Measurements from ENCODE around the gene HTR7. TPM values are rescaled to one million over a fixed set of nuclear protein-coding genes. Genes with fewer than 3 reads are reported as not detected.

Gene HTR7
- polyA plus RNA-seq, 2 of the 4 experiments (the other 2 are of a cell fraction) = 0.04 to 0.05 TPM

DNA sequence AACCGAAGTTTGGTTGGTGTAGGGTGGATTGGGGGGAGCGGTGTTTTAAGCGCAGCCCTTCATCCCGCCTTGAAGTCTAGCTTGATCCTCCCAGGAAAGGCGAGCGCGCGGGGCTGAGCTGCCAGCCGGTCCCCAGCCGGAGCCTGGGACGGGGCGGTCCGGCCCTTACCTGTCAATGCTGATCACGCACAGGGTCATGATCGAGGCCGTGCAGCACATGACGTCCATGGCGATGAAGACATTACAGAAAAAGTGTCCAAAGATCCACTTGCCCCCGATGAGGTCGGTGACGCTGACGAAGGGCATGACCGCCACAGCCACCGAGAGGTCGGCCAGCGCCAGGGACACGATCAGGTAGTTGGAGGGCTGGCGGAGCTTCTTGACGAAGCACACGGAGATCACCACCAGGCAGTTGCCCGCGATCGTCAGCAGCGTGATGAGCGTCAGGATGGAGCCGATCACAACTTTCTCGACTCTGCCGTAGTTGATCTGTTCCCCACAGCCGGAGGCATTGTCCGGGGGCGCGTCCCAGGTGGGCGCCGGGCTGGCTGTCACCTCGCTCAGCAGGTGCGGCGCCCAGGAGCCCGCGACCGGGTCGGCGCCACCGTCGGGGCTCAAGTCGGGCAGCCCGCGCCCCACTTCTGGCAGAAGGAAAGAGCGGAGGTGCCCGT is 740 bp downstream of the HTR7 start:
- peak overlapping the region; percentile 54 for H3K4me3 ChIP-seq
- ATAC-seq (peak in 1 of 2 experiments; percentile 21; a peak in 3 of 6 replicates), FAIRE-seq (no peak), DNase-seq (ENCODE audit: low read depth in 1 of 2, low spot score in 1 of 2) (no peak)
- H3K4me1 ChIP-seq = peaks cover 11% of the 10 kb centered on the region; the same call in 2 of the 3 replicates
- TF ChIP-seq ATOH8 (CRISPR knock-in tag; IDR thresholded peaks at IDR 0.05; ENCODE audit: low read depth) (no peak), RAD21 (conservative IDR thresholded peaks at IDR 0.05 in 1 of 2, IDR thresholded peaks at IDR 0.05 in 1 of 2) (no peak), JUNB (IDR thresholded peaks at IDR 0.05) (no peak), KDM5A (IDR thresholded peaks at IDR 0.05) (no peak), NPAS2 (CRISPR knock-in tag; IDR thresholded peaks at IDR 0.05; ENCODE audit: borderline replicate concordance) (no peak), ESRRA (IDR thresholded peaks at IDR 0.05; ENCODE audit: borderline replicate concordance, low read length) (no peak)
- TF ChIP-seq, protein P1, sequence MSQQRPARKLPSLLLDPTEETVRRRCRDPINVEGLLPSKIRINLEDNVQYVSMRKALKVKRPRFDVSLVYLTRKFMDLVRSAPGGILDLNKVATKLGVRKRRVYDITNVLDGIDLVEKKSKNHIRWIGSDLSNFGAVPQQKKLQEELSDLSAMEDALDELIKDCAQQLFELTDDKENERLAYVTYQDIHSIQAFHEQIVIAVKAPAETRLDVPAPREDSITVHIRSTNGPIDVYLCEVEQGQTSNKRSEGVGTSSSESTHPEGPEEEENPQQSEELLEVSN (IDR thresholded peaks at IDR 0.05; ENCODE audit: borderline replicate concordance, low read depth) = no peak
- peaks cover 2% of the 10 kb centered on the region for H3K9me3 ChIP-seq
- CTCF ChIA-PET = interaction anchor here (0.9 to 2.7 kb wide), 9 partner anchors 10 to 1211 kb away, joined by 3 to 13 read pairs (median 3); partner anchors contain the start of gene RPP30
- POLR2A ChIA-PET = no interaction called here
- H3K4me2 ChIP-seq = peak overlapping the region; percentile 76
- peak overlapping the region; percentile 21 to 85; a peak in 4 of 6 replicates for H3K27ac ChIP-seq
- WGBS (ENCODE audit: missing lambda C conversion rate) = 88% methylated on average over 32 of the region's 59 CpGs

DNA sequence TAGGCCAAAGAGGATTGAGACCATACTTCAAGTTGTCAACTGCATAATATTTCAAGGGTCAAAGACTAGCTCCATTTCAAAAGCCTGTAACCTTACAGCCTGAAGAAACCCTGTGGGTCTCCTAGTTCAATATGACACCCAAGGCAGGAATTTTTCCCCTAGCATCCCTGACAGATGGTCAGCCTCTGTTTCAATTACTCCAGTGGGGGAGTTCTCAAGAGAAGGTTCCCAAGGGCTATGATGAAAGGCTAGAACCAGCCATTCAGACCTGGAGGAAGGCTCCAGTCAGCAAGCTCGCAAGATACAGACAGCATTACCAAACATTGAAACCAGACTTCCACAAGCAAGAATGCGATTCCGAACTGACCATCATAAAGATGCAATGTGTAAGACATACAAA is 1.6 kb downstream of the HTR7 start:
- no peak for DNase-seq (ENCODE audit: low read depth in 1 of 2, low spot score in 1 of 2)
- ChIA-PET CTCF (interaction anchor here (0.9 to 2.7 kb wide), 8 partner anchors 9 to 113 kb away, joined by 3 to 13 read pairs (median 4); partner anchors contain the start of gene RPP30), POLR2A (no interaction called here)
- H3K9me3 ChIP-seq = peaks cover 9% of the 10 kb centered on the region
- 96% methylated on average over 3 of the region's 3 CpGs for WGBS (ENCODE audit: missing lambda C conversion rate)
- H3K4me2 ChIP-seq = no peak overlapping the region
- no peak overlapping the region for H3K4me3 ChIP-seq
- TF ChIP-seq MAFK (IDR thresholded peaks at IDR 0.05; ENCODE audit: partially characterized antibody) (no peak), HOXB5 (CRISPR knock-in tag; IDR thresholded peaks at IDR 0.05) (no peak), CBX8 (IDR thresholded peaks at IDR 0.05) (no peak), BCL3 (IDR thresholded peaks at IDR 0.05) (no peak), ZNF302 (CRISPR knock-in tag; IDR thresholded peaks at IDR 0.05) (no peak), HOXA7 (CRISPR knock-in tag; IDR thresholded peaks at IDR 0.05) (no peak), EP300 (IDR thresholded peaks at IDR 0.05) (no peak), BHLHE40 (IDR thresholded peaks at IDR 0.05; ENCODE audit: low read depth, low read length) (no peak), GATA3 (IDR thresholded peaks at IDR 0.05; ENCODE audit: borderline replicate concordance) (no peak), FOSB (CRISPR knock-in tag; IDR thresholded peaks at IDR 0.05) (no peak), HES2 (IDR thresholded peaks at IDR 0.05) (no peak), SMC3 (IDR thresholded peaks at IDR 0.05) (no peak), POLR2AphosphoS2 (conservative IDR thresholded peaks at IDR 0.05; ENCODE audit: low read length) (no peak), NPAS2 (CRISPR knock-in tag; IDR thresholded peaks at IDR 0.05; ENCODE audit: borderline replicate concordance) (no peak), HMGXB4 (CRISPR knock-in tag; IDR thresholded peaks at IDR 0.05; ENCODE audit: borderline replicate concordance) (no peak), NFE2L2 (conservative IDR thresholded peaks at IDR 0.05; ENCODE audit: low read length) (no peak), JUN (IDR thresholded peaks at IDR 0.05) (no peak), SREBF2 (IDR thresholded peaks at IDR 0.05) (no peak), MYC (IDR thresholded peaks at IDR 0.05; ENCODE audit: borderline replicate concordance, low read length) (no peak)
- TF ChIP-seq, protein P2, sequence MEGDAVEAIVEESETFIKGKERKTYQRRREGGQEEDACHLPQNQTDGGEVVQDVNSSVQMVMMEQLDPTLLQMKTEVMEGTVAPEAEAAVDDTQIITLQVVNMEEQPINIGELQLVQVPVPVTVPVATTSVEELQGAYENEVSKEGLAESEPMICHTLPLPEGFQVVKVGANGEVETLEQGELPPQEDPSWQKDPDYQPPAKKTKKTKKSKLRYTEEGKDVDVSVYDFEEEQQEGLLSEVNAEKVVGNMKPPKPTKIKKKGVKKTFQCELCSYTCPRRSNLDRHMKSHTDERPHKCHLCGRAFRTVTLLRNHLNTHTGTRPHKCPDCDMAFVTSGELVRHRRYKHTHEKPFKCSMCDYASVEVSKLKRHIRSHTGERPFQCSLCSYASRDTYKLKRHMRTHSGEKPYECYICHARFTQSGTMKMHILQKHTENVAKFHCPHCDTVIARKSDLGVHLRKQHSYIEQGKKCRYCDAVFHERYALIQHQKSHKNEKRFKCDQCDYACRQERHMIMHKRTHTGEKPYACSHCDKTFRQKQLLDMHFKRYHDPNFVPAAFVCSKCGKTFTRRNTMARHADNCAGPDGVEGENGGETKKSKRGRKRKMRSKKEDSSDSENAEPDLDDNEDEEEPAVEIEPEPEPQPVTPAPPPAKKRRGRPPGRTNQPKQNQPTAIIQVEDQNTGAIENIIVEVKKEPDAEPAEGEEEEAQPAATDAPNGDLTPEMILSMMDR (IDR thresholded peaks at IDR 0.05) = no peak
- H3K4me1 ChIP-seq = peaks cover 11% of the 10 kb centered on the region; the same call in 2 of the 3 replicates
- no peak overlapping the region for H3K27ac ChIP-seq
- no peak for FAIRE-seq
- ATAC-seq = no peak

All from A549 (cell line).